Measurements from ENCODE around the gene FDPS.

GRCh38 chr1:155297384-155297783 lies 11.3 kb upstream of the FDPS start:
- TF ChIP-seq CTCF (IDR thresholded peaks at IDR 0.05), result no peak
- TF ChIP-seq POLR2A (IDR thresholded peaks at IDR 0.05), result no peak

Data from Peyer's patch (tissue), 4 donors.